ENCODE results near the gene GABRR1. TPM values are rescaled to one million over a fixed set of nuclear protein-coding genes. Genes with fewer than 3 reads are reported as not detected.

The GABRR1 gene
- total RNA-seq, 3 donors from 2014 or later: not detected

DNA sequence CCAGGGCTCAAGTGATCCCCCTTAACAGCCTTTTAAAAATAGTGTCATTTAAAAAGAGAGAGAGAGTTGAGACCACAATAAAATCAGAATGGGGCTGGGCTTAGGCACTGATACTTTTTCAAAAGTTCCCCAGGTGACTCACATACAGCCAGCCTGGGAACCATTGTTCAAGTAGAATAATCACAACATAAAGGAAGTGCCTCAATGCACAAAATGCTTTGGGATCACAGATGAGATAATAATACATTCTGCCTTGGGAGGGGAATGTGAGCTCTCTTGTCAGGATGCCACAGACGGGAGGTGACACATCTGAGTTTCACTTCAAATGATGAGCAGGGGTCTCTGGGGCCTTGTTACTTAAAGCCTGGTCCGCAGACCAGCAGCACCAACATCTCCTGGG is 34.0 kb upstream of the GABRR1 start:
- Histone ChIP-seq H3K9me3 (no peaks in the 10 kb centered on the region), H3K36me3 (ENCODE audit: low read depth) (no peaks in the 10 kb centered on the region)
- intact Hi-C loops (cut with DNase I, micrococcal nuclease): no loop called here

DNA sequence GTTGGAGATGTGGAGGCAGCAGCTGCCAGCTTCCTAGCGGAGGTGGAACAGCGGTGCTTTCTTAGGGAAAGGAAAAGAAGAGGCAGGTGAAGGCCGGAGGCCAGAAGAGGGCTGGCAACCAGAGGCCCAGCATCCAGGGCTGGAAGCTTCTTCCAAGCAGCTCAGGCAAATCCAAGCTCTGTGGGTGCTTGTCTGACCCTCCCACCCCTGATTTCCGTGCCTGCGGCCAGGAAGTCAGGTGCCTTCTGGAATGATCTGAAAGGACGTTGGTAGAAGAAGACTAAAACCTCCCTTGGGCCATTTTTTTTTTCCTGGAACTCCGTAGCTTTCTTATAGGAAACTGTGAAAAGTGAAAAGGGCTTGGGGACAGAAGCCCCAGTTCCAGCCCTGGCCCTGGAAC is 33.1 kb upstream of the GABRR1 start:
- H3K36me3 ChIP-seq (ENCODE audit: low read depth): no peaks in the 10 kb centered on the region
- no peak for TF ChIP-seq CTCF (IDR thresholded peaks at IDR 0.05)
- H3K4me1 ChIP-seq (ENCODE audit: low read depth): no peaks in the 10 kb centered on the region
- no peaks in the 10 kb centered on the region for H3K9me3 ChIP-seq
- ATAC-seq (no peak), DNase-seq (no peak)
- H3K4me3 ChIP-seq: no peak overlapping the region
- intact Hi-C loops (cut with DNase I, micrococcal nuclease): no loop called here

More for the DNA sequence above, 34.0 kb upstream of the GABRR1 start:
- no peak for DNase-seq
- no peak for TF ChIP-seq CTCF (IDR thresholded peaks at IDR 0.05)
- no peak overlapping the region for H3K4me3 ChIP-seq
- H3K4me1 ChIP-seq (ENCODE audit: low read depth): no peaks in the 10 kb centered on the region
- ATAC-seq: no peak

GRCh38 chr6:89244241-89244985 is 27.3 kb upstream of the GABRR1 start:
- intact Hi-C loops (cut with DNase I, micrococcal nuclease): loop anchor here (5.0 to 10.0 kb wide), 3 partner anchors 122 to 262 kb away; no protein-coding TSS in a partner anchor
- H3K4me3 ChIP-seq: no peak overlapping the region

DNA sequence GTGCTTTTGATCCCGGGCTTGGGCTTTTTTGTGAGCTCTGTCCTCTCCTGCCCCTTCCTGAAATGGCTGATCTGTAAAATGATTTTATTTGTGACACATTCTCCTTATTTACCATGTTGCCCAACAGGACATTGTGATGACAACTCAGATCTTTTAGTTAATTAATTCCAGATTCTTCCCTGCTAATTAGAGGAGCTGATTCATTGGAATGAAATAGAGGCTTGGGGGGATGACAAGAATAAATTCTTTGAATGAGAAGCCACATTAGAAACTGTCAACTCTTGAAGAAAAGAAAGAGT is 26.1 kb upstream of the GABRR1 start:
- no peaks in the 10 kb centered on the region for H3K36me3 ChIP-seq (ENCODE audit: low read depth)
- TF ChIP-seq CTCF (IDR thresholded peaks at IDR 0.05): no peak
- DNase-seq (no peak), ATAC-seq (no peak)
- H3K4me1 ChIP-seq (ENCODE audit: low read depth): no peaks in the 10 kb centered on the region
- H3K9me3 ChIP-seq: no peaks in the 10 kb centered on the region
- intact Hi-C loops (cut with DNase I, micrococcal nuclease): loop anchor here (5.0 to 10.0 kb wide), 3 partner anchors 121 to 261 kb away; no protein-coding TSS in a partner anchor
- H3K4me3 ChIP-seq: no peak overlapping the region

More at GRCh38 chr6:89244241-89244985, 27.3 kb upstream of the GABRR1 start:
- ATAC-seq (no peak), DNase-seq (no peak)
- TF ChIP-seq CTCF (IDR thresholded peaks at IDR 0.05): no peak
- no peaks in the 10 kb centered on the region for H3K36me3 ChIP-seq (ENCODE audit: low read depth)
- H3K4me1 ChIP-seq (ENCODE audit: low read depth): no peaks in the 10 kb centered on the region
- H3K9me3 ChIP-seq: no peaks in the 10 kb centered on the region

DNA sequence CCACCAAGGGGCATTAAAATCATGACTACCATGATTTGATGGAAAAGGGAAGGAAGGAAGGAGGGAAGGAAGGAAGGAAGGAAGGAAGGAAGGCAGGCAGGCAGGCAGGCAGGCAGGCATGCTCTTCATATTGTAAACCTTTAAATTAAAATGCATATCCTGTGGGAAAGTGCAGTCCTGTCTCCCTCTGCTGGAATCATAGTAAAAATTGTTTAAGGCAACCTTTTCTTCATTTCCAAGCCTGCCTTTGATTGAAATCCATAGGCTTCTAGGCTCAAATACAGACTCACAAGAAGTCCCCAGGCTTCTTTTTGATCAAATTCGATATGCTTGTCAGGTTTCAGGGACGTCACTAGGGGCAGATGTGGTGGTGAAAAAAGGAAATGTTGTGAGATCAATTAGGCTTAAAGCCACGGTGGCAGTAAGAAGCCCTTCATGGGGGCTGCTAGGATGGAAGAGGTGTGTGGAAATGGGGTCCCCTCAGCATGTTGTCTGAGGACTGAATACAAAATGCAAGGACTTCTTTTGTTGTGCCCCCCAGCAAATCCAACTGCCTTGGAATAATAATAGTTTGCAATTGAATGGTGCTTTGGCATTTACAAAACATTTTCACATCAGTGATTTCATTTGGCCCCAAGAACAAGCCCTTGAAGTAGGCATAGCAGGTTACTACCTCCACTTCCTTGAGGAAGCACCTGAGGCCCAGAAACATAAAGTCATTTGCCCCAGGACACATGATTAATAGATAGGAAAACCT is 25.6 kb upstream of the GABRR1 start:
- Histone ChIP-seq H3K9me3 (no peaks in the 10 kb centered on the region), H3K36me3 (ENCODE audit: low read depth) (no peaks in the 10 kb centered on the region), H3K4me1 (ENCODE audit: low read depth) (no peaks in the 10 kb centered on the region), H3K4me3 (no peak overlapping the region)
- DNase-seq (no peak), ATAC-seq (peak; percentile 63)
- intact Hi-C loops (cut with DNase I, micrococcal nuclease): loop anchor here (5.0 to 10.0 kb wide), 3 partner anchors 120 to 260 kb away; no protein-coding TSS in a partner anchor
- no peak for TF ChIP-seq CTCF (IDR thresholded peaks at IDR 0.05)

All from mucosa of descending colon (tissue), 3 donors.